Kasumi-1 (cell line): ENCODE measurements around the gene S100A4.
"Not testable (repeated sequence)": the region's sequence is repeated elsewhere in the genome, so short reads cannot be mapped to it uniquely, and the experiment has no call there.

ENCODE experiments used
- DNase-seq, 2 experiments: peaks; one replicate each; lab custom pipeline; 2025; lab: John Stamatoyannopoulos, UW

S100A4 gene

GRCh38 chr1:153545067-153546055 lies at the start of gene S100A4:
Gene S100A4, minus strand, starts transcription at chr1:153545806. Its CDS starts 1,012 bp downstream, at chr1:153544794.
- peak; percentile 90 to 94 for DNase-seq

- no peak for DNase-seq
Observed at GRCh38 chr1:153592748-153593147, 47.1 kb upstream of the S100A4 start.

GRCh38 chr1:153588482-153588881 lies 42.9 kb upstream of the S100A4 start:
- no peak for DNase-seq

GRCh38 chr1:153588033-153588432 lies 42.4 kb upstream of the S100A4 start:
- not testable (repeated sequence) for DNase-seq

- no peak for DNase-seq
Observed at GRCh38 chr1:153587314-153587713, 41.7 kb upstream of the S100A4 start.

GRCh38 chr1:153586347-153586746 lies 40.7 kb upstream of the S100A4 start:
- no peak for DNase-seq

GRCh38 chr1:153585006-153585405 lies 39.4 kb upstream of the S100A4 start:
- no peak for DNase-seq

- DNase-seq = no peak
Observed at GRCh38 chr1:153583976-153584375, 38.4 kb upstream of the S100A4 start.

- not testable (repeated sequence) for DNase-seq
Observed at GRCh38 chr1:153583514-153583913, 37.9 kb upstream of the S100A4 start.

- DNase-seq = not testable (repeated sequence)
Observed at GRCh38 chr1:153582836-153583235, 37.2 kb upstream of the S100A4 start.

GRCh38 chr1:153578936-153579335 lies 33.3 kb upstream of the S100A4 start:
- DNase-seq = no peak

GRCh38 chr1:153578490-153578889 lies 32.9 kb upstream of the S100A4 start:
- no peak for DNase-seq

GRCh38 chr1:153577624-153578051 lies 32.0 kb upstream of the S100A4 start:
- DNase-seq = no peak

- DNase-seq = peak in 1 of 2 experiments; percentile 13
Observed at GRCh38 chr1:153577138-153577537, 31.5 kb upstream of the S100A4 start.

GRCh38 chr1:153575497-153575896 lies 29.9 kb upstream of the S100A4 start:
- not testable (repeated sequence) for DNase-seq

- DNase-seq = not testable (repeated sequence)
Observed at GRCh38 chr1:153575081-153575491, 29.5 kb upstream of the S100A4 start.

- DNase-seq = no peak
Observed at GRCh38 chr1:153573351-153573750, 27.7 kb upstream of the S100A4 start.

GRCh38 chr1:153572569-153573015 lies 27.0 kb upstream of the S100A4 start:
- DNase-seq = peak; percentile 52 to 54

- DNase-seq = no peak
Observed at GRCh38 chr1:153571706-153572105, 26.1 kb upstream of the S100A4 start.

- DNase-seq = no peak
Observed at GRCh38 chr1:153570874-153571273, 25.3 kb upstream of the S100A4 start.

- DNase-seq = no peak
Observed at GRCh38 chr1:153569465-153569864, 23.9 kb upstream of the S100A4 start.

GRCh38 chr1:153568367-153569099 lies 22.9 kb upstream of the S100A4 start:
- DNase-seq = peak; percentile 79 to 83
